Measurements from ENCODE around the gene MED22. TPM values are rescaled to one million over a fixed set of nuclear protein-coding genes. Genes with fewer than 3 reads are reported as not detected.
"Not testable (repeated sequence)": the region's sequence is repeated elsewhere in the genome, so short reads cannot be mapped to it uniquely, and the experiment has no call there.

The MED22 gene
- total and polyA plus RNA-seq, 2 experiments from 2014 or later, result 20.9 to 85.7 TPM

- H2AFZ ChIP-seq, result no peak overlapping the region
- H3K36me3 ChIP-seq (ENCODE audit: insufficient read depth), result no peaks in the 10 kb centered on the region
- H3K79me2 ChIP-seq (replicated peaks; ENCODE audit: insufficient read depth), result no peaks in the 10 kb centered on the region
- no peaks in the 10 kb centered on the region for H4K20me1 ChIP-seq (replicated peaks; ENCODE audit: insufficient read depth)
- H3K4me1 Mint-ChIP-seq, result no peaks in the 10 kb centered on the region
- no peak overlapping the region for H3K27ac ChIP-seq (ENCODE audit: low read depth)
- H3K9me2 ChIP-seq (ENCODE audit: insufficient read depth), result 0 out of 2 replicates have a peak, but pooled peaks cover 3% of the 10 kb centered on the region
- H3K36me3 Mint-ChIP-seq (ENCODE audit: low read depth), result no peaks in the 10 kb centered on the region
- H3K27me3 Mint-ChIP-seq (ENCODE audit: insufficient read depth, low read depth, poor library complexity), result peaks cover 5% of the 10 kb centered on the region
- no peaks in the 10 kb centered on the region for H3F3A ChIP-seq (replicated peaks; ENCODE audit: low read depth)
- no peak overlapping the region for H3K4me3 ChIP-seq
- no peaks in the 10 kb centered on the region for H3K27me3 ChIP-seq (ENCODE audit: insufficient read depth)
- H3K9me3 Mint-ChIP-seq, result peaks cover 11% of the 10 kb centered on the region
- no peaks in the 10 kb centered on the region for H3K4me1 ChIP-seq (ENCODE audit: insufficient read depth)
- DNase-seq (ENCODE audit: low spot score), result no peak
- TF ChIP-seq CREB1 (CRISPR knock-in tag; IDR thresholded peaks at IDR 0.05; ENCODE audit: low read depth) (no peak), EZH2phosphoT487 (IDR thresholded peaks at IDR 0.05; ENCODE audit: unreplicated experiment) (no peak), NANOG (IDR thresholded peaks at IDR 0.05; ENCODE audit: borderline replicate concordance) (no peak), STAT1 (IDR thresholded peaks at IDR 0.05; ENCODE audit: unreplicated experiment) (no peak), ZNF114 (CRISPR knock-in tag; IDR thresholded peaks at IDR 0.05) (no peak), REST (IDR thresholded peaks at IDR 0.05; ENCODE audit: unreplicated experiment) (no peak)
- no peak overlapping the region for H3K4me3 Mint-ChIP-seq
- H3K4me2 ChIP-seq, result no peak overlapping the region
- H3K27ac Mint-ChIP-seq, result no peak overlapping the region
- ATAC-seq, result no peak
Observed at GRCh38 chr9:133301253-133302230, 46.4 kb downstream of the MED22 start.

GRCh38 chr9:133299996-133300395, 47.9 kb downstream of the MED22 start:
- H3F3A ChIP-seq (replicated peaks; ENCODE audit: low read depth); H3K27ac Mint-ChIP-seq: not testable (repeated sequence)

More at GRCh38 chr9:133299996-133300395, 47.9 kb downstream of the MED22 start:
- not testable (repeated sequence) for H3K27me3 ChIP-seq (ENCODE audit: insufficient read depth); ATAC-seq; H3K27ac ChIP-seq (ENCODE audit: low read depth); DNase-seq (ENCODE audit: low spot score); H3K4me1 ChIP-seq (ENCODE audit: insufficient read depth); H3K36me3 ChIP-seq (ENCODE audit: insufficient read depth); H3K27me3 Mint-ChIP-seq (ENCODE audit: insufficient read depth, low read depth, poor library complexity); H3K4me1 Mint-ChIP-seq; H2AFZ ChIP-seq; H3K9me2 ChIP-seq (ENCODE audit: insufficient read depth); H3K36me3 Mint-ChIP-seq (ENCODE audit: low read depth); H3K79me2 ChIP-seq (replicated peaks; ENCODE audit: insufficient read depth); H3K4me3 Mint-ChIP-seq; H3K4me2 ChIP-seq; H4K20me1 ChIP-seq (replicated peaks; ENCODE audit: insufficient read depth); H3K4me3 ChIP-seq
- peaks cover 17% of the 10 kb centered on the region for H3K9me3 Mint-ChIP-seq
